Esophagus squamous epithelium (tissue), 4 donors: ENCODE measurements around the gene EHD2.

Experiments used
- CTCF ChIP-seq, 6 experiments: fragments of 450-650 bp in 4 of 6; fragments of 200-600 bp in 2 of 6; sonication (generic) in 2 of 6; IDR thresholded peaks; one replicate each; pipeline ENCODE4 v1.5.1; 2016 to 2019; ENCODE audit warnings: antibody characterized with exemption in 6 of 6, mild to moderate bottlenecking in 4 of 6, moderate library complexity in 4 of 6
- POLR2A ChIP-seq, 4 donors: fragments of 450-650 bp; IDR thresholded peaks; one replicate each; pipeline ENCODE4 v1.6.1; 2017; ENCODE audit warnings: antibody characterized with exemption in 4 of 4, mild to moderate bottlenecking in 4 of 4, moderate library complexity in 3 of 4

GRCh38 chr19:47778954-47779351 lies 65.7 kb downstream of the EHD2 start:
- no peak for TF ChIP-seq CTCF (IDR thresholded peaks at IDR 0.05)
- no peak for TF ChIP-seq POLR2A (IDR thresholded peaks at IDR 0.05)
